GM21619 (cell line): ENCODE measurements around the gene NFATC2.
"Not testable (repeated sequence)": the region's sequence is repeated elsewhere in the genome, so short reads cannot be mapped to it uniquely, and the experiment has no call there.

Experiments
- ATAC-seq: cut with Tn5 transposase; IDR thresholded peaks from one replicate; pipeline ENCODE4 v1.9.1; 2021; ENCODE audit not compliant: unreplicated experiment

The NFATC2 gene

GRCh38 chr20:51568533-51568932, 26.0 kb upstream of the NFATC2 start:
- not testable (repeated sequence) for ATAC-seq

- no peak for ATAC-seq
These were observed 25.1 kb upstream of the NFATC2 start for GRCh38 chr20:51567622-51568021.

GRCh38 chr20:51566594-51566993, 24.1 kb upstream of the NFATC2 start:
- no peak for ATAC-seq

- ATAC-seq: no peak
These were observed 23.0 kb upstream of the NFATC2 start for GRCh38 chr20:51565298-51566144.

GRCh38 chr20:51563486-51564332, 21.2 kb upstream of the NFATC2 start:
- ATAC-seq: no peak

GRCh38 chr20:51563174-51563485, 20.6 kb upstream of the NFATC2 start:
- ATAC-seq: no peak

- no peak for ATAC-seq
These were observed 20.0 kb upstream of the NFATC2 start for GRCh38 chr20:51562332-51563173.

GRCh38 chr20:51562027-51562331, 19.5 kb upstream of the NFATC2 start:
- no peak for ATAC-seq

GRCh38 chr20:51560550-51561307, 18.2 kb upstream of the NFATC2 start:
- no peak for ATAC-seq

- ATAC-seq: no peak
These were observed 17.5 kb upstream of the NFATC2 start for GRCh38 chr20:51560042-51560441.

GRCh38 chr20:51554538-51555165, 12.1 kb upstream of the NFATC2 start:
- no peak for ATAC-seq

GRCh38 chr20:51553897-51554486, 11.5 kb upstream of the NFATC2 start:
- ATAC-seq: no peak

- no peak for ATAC-seq
These were observed 8.7 kb upstream of the NFATC2 start for GRCh38 chr20:51551186-51551585.

GRCh38 chr20:51549474-51549873, 7.0 kb upstream of the NFATC2 start:
- no peak for ATAC-seq

GRCh38 chr20:51547951-51548350, 5.4 kb upstream of the NFATC2 start:
- ATAC-seq: no peak

- ATAC-seq: no peak
These were observed 3.0 kb upstream of the NFATC2 start for GRCh38 chr20:51545515-51545914.

- ATAC-seq: no peak
These were observed 886 bp upstream of the NFATC2 start for GRCh38 chr20:51543422-51543788.

- peak; percentile 31 for ATAC-seq
These were observed 417 bp downstream of the NFATC2 start for GRCh38 chr20:51542033-51542570.

- peak; percentile 42 for ATAC-seq
These were observed 1.1 kb downstream of the NFATC2 start for GRCh38 chr20:51541189-51542032.
